ENCODE results near the gene KIAA0319L.

DNA sequence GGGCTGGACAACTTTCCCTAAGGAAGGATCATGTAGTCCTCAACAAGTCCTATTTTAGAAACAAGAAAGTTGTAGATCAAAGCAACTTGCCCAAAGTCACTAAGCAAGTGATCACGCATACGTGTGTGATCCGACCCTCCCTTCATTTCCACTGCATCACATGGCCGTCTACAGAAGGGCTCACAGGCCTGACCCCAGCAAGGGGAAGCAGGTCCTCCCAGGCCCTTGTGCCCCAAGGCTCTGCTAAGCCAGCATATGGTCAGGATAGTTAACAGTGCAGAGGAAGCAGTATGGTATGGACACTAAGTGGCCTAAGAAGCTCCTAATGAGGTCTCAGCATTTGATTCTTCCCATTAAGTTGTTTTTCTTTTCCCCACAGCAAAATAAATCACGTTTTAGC lies 40.7 kb upstream of the KIAA0319L start:
- TF ChIP-seq, protein P1, sequence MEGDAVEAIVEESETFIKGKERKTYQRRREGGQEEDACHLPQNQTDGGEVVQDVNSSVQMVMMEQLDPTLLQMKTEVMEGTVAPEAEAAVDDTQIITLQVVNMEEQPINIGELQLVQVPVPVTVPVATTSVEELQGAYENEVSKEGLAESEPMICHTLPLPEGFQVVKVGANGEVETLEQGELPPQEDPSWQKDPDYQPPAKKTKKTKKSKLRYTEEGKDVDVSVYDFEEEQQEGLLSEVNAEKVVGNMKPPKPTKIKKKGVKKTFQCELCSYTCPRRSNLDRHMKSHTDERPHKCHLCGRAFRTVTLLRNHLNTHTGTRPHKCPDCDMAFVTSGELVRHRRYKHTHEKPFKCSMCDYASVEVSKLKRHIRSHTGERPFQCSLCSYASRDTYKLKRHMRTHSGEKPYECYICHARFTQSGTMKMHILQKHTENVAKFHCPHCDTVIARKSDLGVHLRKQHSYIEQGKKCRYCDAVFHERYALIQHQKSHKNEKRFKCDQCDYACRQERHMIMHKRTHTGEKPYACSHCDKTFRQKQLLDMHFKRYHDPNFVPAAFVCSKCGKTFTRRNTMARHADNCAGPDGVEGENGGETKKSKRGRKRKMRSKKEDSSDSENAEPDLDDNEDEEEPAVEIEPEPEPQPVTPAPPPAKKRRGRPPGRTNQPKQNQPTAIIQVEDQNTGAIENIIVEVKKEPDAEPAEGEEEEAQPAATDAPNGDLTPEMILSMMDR (IDR thresholded peaks at IDR 0.05) = no peak
- TF ChIP-seq POLR2A (IDR thresholded peaks at IDR 0.05) = no peak

All from testis (tissue), 2 donors.